ENCODE results near the gene FRYL.

Gene FRYL

DNA sequence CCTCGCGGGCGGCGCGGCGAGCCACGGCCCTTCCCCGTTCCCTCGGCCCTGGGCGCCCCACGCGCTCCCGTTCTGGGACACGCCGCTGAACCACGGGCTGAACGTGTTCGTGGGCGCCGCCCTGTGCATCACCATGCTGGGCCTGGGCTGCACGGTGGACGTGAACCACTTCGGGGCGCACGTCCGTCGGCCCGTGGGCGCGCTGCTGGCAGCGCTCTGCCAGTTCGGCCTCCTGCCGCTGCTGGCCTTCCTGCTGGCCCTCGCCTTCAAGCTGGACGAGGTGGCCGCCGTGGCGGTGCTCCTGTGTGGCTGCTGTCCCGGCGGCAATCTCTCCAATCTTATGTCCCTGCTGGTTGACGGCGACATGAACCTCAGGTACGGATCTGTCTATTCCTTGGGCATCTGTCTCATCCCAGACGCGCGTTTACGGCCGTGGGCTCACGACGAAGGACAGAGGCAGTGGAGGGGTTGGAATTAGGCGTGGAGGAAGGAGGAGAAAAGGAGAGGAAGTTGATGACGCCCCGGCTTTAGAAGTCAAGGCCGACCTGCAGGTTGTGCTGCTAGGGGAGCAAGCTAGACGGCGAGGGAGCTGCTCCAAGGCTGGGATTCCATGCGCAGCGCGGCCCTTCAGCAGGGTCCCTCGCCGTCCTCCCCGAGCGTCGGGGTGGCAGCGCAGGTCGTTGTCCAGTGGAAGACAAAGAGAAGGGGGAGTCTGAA is 296.1 kb downstream of the FRYL start:
- TF ChIP-seq, protein P1, sequence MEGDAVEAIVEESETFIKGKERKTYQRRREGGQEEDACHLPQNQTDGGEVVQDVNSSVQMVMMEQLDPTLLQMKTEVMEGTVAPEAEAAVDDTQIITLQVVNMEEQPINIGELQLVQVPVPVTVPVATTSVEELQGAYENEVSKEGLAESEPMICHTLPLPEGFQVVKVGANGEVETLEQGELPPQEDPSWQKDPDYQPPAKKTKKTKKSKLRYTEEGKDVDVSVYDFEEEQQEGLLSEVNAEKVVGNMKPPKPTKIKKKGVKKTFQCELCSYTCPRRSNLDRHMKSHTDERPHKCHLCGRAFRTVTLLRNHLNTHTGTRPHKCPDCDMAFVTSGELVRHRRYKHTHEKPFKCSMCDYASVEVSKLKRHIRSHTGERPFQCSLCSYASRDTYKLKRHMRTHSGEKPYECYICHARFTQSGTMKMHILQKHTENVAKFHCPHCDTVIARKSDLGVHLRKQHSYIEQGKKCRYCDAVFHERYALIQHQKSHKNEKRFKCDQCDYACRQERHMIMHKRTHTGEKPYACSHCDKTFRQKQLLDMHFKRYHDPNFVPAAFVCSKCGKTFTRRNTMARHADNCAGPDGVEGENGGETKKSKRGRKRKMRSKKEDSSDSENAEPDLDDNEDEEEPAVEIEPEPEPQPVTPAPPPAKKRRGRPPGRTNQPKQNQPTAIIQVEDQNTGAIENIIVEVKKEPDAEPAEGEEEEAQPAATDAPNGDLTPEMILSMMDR (IDR thresholded peaks at IDR 0.05; ENCODE audit: insufficient read depth, low read length, poor library complexity, severe bottlenecking), result no peak
- Histone ChIP-seq H3K4me3 (replicated peaks; ENCODE audit: low read depth, low read length) (no peak overlapping the region), H3K27me3 (replicated peaks; ENCODE audit: control insufficient read depth, insufficient read depth, low read length) (peaks cover 2% of the 10 kb centered on the region; the same call in 1 of the 2 replicates), H3K36me3 (ENCODE audit: control insufficient read depth, insufficient read depth, low read length) (no peaks in the 10 kb centered on the region)
- no peak for DNase-seq (ENCODE audit: extremely low read depth, insufficient read length)

GRCh38 chr4:48483006-48483776 is 296.9 kb downstream of the FRYL start, which contains the start of gene SLC10A4:
Gene SLC10A4, plus strand, starts transcription at chr4:48483343. Its CDS starts 219 bp downstream, at chr4:48483562.
- TF ChIP-seq, protein P1 (IDR thresholded peaks at IDR 0.05; ENCODE audit: insufficient read depth, low read length, poor library complexity, severe bottlenecking), result no peak
- peak; percentile 11 for DNase-seq (ENCODE audit: extremely low read depth, insufficient read length)
- Histone ChIP-seq H3K36me3 (ENCODE audit: control insufficient read depth, insufficient read depth, low read length) (no peaks in the 10 kb centered on the region), H3K27me3 (replicated peaks; ENCODE audit: control insufficient read depth, insufficient read depth, low read length) (peaks cover 2% of the 10 kb centered on the region; the same call in 1 of the 2 replicates), H3K4me3 (replicated peaks; ENCODE audit: low read depth, low read length) (no peak within 1 kb of the TSS; the same call in 1 of the 2 replicates)

- TF ChIP-seq, protein P1 (IDR thresholded peaks at IDR 0.05; ENCODE audit: insufficient read depth, low read length, poor library complexity, severe bottlenecking), result no peak
- H3K27me3 ChIP-seq (replicated peaks; ENCODE audit: control insufficient read depth, insufficient read depth, low read length), result peaks cover 2% of the 10 kb centered on the region; the same call in 1 of the 2 replicates
- DNase-seq (ENCODE audit: extremely low read depth, insufficient read length), result no peak
These were observed 298.5 kb downstream of the FRYL start for GRCh38 chr4:48481581-48481980.

DNA sequence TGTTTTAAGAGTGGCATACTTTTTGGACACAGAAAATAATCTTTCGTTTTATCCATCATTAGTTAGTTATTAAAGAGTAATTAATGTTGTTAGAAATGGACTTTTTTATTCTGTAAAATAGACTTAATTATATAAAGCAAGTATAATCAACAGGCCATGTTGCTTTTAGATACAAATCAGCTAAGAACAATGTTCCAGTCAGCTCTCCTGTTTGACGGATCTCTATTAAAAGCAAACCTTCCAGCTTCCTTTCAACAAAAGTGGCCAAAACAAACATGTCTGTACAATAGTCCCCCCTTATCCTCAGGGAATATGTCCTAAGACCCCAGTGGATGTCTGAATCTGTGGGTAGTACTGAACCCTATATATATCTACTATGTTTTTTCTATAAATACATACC is 301.8 kb downstream of the FRYL start:
- no peaks in the 10 kb centered on the region for H3K36me3 ChIP-seq (ENCODE audit: control insufficient read depth, insufficient read depth, low read length)
- H3K27me3 ChIP-seq (replicated peaks; ENCODE audit: control insufficient read depth, insufficient read depth, low read length), result no peaks in the 10 kb centered on the region; the same call in 1 of the 2 replicates
- no peak for DNase-seq (ENCODE audit: extremely low read depth, insufficient read length)
- TF ChIP-seq, protein P1 (IDR thresholded peaks at IDR 0.05; ENCODE audit: insufficient read depth, low read length, poor library complexity, severe bottlenecking), result no peak
- no peak overlapping the region for H3K4me3 ChIP-seq (replicated peaks; ENCODE audit: low read depth, low read length)

More at GRCh38 chr4:48481581-48481980, 298.5 kb downstream of the FRYL start:
- Histone ChIP-seq H3K36me3 (ENCODE audit: control insufficient read depth, insufficient read depth, low read length) (no peaks in the 10 kb centered on the region), H3K4me3 (replicated peaks; ENCODE audit: low read depth, low read length) (no peak overlapping the region)

- Histone ChIP-seq H3K36me3 (ENCODE audit: control insufficient read depth, insufficient read depth, low read length) (no peaks in the 10 kb centered on the region), H3K4me3 (replicated peaks; ENCODE audit: low read depth, low read length) (no peak overlapping the region), H3K27me3 (replicated peaks; ENCODE audit: control insufficient read depth, insufficient read depth, low read length) (no peaks in the 10 kb centered on the region)
- TF ChIP-seq, protein P1 (IDR thresholded peaks at IDR 0.05; ENCODE audit: insufficient read depth, low read length, poor library complexity, severe bottlenecking), result no peak
- DNase-seq (ENCODE audit: extremely low read depth, insufficient read length), result no peak
These were observed 304.3 kb downstream of the FRYL start for GRCh38 chr4:48475770-48476169.

All from GM06990 (cell line).